Skeletal muscle tissue (tissue), 4 donors: Measurements from ENCODE around the gene OTUB2. TPM values are rescaled to one million over a fixed set of nuclear protein-coding genes. Genes with fewer than 3 reads are reported as not detected.

ENCODE experiments used
- H3K27ac ChIP-seq: one replicate; pipeline ENCODE4 v1.7.0; 2013; ENCODE audit warnings: mild to moderate bottlenecking, low read depth, low read length, inconsistent platforms
- H3K27me3 ChIP-seq, 3 donors: one replicate each; pipeline ENCODE4 v1.7.0; 2013; ENCODE audit warnings: low read length in 3 of 3; ENCODE audit not compliant: control insufficient read depth in 3 of 3, insufficient read depth in 3 of 3
- H3K36me3 ChIP-seq, 3 donors: one replicate each; pipeline ENCODE4 v1.7.0; 2013; ENCODE audit warnings: low read length in 3 of 3; ENCODE audit not compliant: control insufficient read depth in 3 of 3, insufficient read depth in 3 of 3
- H3K4me1 ChIP-seq, 3 donors: one replicate each; pipeline ENCODE4 v1.7.0; 2013; ENCODE audit warnings: low read length in 3 of 3, mild to moderate bottlenecking in 3 of 3; ENCODE audit not compliant: control insufficient read depth in 3 of 3, insufficient read depth in 3 of 3
- H3K4me3 ChIP-seq, 3 donors: one replicate each; pipeline ENCODE4 v1.7.0; 2013; ENCODE audit warnings: low read length in 3 of 3
- H3K9ac ChIP-seq, 3 donors: one replicate each; pipeline ENCODE4 v1.7.0; 2013; ENCODE audit warnings: low read length in 3 of 3, mild to moderate bottlenecking in 3 of 3, moderate library complexity in 2 of 3, low read depth in 1 of 3
- H3K9me3 ChIP-seq, 3 donors: one replicate each; pipeline ENCODE4 v1.7.0; 2013; ENCODE audit warnings: low read length in 3 of 3; ENCODE audit not compliant: control insufficient read depth in 3 of 3
- total RNA-seq: library from RNA; depleted of rRNA; stranded (reverse); fragments of >200 nt; gene quantifications from one replicate; pipeline ENCODE4 v1.2.3, GENCODE V29; 2014
- donor health status: Osteomylitis.

The OTUB2 gene
- total RNA-seq, 1 donor from 2014 or later: 1.0 TPM

DNA sequence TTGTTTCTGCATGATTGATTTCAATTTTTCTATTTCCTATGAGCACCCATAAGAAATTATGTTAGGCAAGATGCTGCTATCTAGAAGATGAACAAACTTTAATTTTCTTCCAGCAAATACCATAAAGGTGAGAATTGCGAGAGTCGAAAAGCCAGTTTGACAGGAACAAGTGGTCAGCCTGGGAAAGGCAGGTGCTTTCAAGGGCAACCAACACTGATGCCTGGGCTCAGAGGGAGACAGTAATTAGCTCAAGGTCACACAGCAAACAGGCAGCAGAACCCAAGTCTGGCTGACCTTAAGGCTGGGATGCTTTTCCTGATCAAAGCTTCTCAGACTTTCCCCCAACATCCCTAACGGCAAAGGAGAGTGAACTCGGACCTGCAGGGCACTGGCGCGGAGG, 6.8 kb upstream of the OTUB2 start:
- Histone ChIP-seq H3K4me1 (peaks cover 0 to 5% (median 3%) of the 10 kb centered on the region in 3 donors), H3K9ac (no peak overlapping the region), H3K9me3 (no peaks in the 10 kb centered on the region), H3K27me3 (peaks cover 0 to 5% (median 0%) of the 10 kb centered on the region in 3 donors), H3K4me3 (no peak overlapping the region), H3K36me3 (no peaks in the 10 kb centered on the region), H3K27ac (no peak overlapping the region)

DNA sequence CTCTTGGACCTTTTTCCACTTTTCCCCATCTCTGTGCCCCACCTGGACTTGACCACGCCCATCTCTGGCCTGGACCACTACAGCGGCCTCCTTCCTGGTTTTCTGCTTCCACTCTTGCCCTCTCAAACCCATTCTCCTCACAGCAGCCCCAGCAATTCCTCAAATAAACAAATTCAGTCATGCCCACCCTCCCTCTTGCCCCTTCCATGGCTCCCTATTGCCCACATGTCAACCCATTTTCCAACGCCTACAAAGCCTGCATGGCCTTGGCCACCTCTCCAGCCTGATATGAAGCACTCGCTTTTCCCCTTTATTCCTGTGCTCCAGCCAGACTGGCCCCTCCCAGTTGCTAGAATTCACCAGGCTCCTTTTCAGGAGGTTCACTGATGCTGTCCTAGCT, 5.9 kb upstream of the OTUB2 start:
- H3K4me3 ChIP-seq: no peak overlapping the region
- H3K36me3 ChIP-seq: no peaks in the 10 kb centered on the region
- no peak overlapping the region for H3K9ac ChIP-seq
- H3K9me3 ChIP-seq: no peaks in the 10 kb centered on the region
- no peak overlapping the region for H3K27ac ChIP-seq
- H3K27me3 ChIP-seq: peaks cover 0 to 5% (median 0%) of the 10 kb centered on the region in 3 donors
- H3K4me1 ChIP-seq: peaks cover 0 to 5% (median 3%) of the 10 kb centered on the region in 3 donors

DNA sequence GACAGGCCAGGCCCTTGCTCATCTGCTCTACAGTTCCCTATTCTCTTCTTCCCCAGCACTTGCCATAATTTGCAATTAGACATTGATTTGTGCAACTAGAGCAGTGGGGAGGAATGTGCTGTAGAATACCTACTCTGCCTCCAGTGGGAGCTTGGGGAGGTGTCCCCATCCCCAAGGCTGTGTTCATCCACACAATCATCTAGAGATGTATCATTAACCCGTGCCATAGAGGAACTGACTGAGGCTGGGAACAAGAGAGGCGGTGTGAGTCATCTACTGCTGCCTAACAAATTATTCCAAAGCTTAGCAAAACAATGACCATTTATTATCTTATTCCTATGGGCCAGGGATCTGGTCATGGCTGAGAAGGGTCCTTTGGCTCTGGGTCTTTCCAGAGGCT, 5.1 kb upstream of the OTUB2 start:
- Histone ChIP-seq H3K4me3 (no peak overlapping the region), H3K36me3 (no peaks in the 10 kb centered on the region), H3K27ac (no peak overlapping the region), H3K27me3 (peaks cover 0 to 5% (median 0%) of the 10 kb centered on the region in 3 donors), H3K4me1 (peaks cover 0 to 5% (median 3%) of the 10 kb centered on the region in 3 donors), H3K9ac (no peak overlapping the region), H3K9me3 (no peaks in the 10 kb centered on the region)

DNA sequence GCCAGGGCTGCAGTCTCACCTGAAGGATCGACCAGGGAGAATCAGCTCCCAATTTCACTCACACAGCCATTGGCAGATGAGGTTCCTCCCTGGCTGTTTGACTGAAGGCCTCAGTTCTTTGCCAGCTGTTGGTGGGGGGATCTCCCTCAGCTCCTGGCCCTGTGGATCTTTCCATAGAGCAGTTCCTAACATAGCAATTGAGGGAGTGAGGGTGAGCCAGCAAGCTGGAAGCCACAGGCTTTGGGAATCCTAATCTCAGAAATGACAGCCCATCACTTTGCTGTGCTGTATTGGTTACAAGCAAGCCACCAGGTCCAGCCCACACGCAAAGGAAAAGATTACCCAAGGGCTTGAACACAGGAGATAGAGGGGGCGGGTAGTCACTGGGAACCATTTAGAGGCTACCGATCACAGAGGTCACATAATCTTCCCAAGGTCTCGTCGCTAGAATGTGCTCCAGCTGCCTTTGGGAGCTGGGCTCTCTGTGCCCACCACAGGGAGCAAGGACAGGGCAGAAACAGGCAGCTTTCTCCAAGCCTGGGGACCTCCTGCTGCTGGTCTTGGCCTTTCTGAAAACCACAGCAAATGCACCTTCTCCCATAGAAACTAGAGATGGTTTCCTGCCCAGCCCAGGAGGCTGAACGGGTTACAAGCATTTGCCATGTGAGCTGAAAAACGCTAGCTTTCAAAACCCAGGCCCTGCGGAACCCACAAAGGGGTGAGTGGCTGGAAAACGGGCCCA, 4.6 kb upstream of the OTUB2 start:
- H3K27me3 ChIP-seq: peaks cover 0 to 4% (median 0%) of the 10 kb centered on the region in 3 donors

DNA sequence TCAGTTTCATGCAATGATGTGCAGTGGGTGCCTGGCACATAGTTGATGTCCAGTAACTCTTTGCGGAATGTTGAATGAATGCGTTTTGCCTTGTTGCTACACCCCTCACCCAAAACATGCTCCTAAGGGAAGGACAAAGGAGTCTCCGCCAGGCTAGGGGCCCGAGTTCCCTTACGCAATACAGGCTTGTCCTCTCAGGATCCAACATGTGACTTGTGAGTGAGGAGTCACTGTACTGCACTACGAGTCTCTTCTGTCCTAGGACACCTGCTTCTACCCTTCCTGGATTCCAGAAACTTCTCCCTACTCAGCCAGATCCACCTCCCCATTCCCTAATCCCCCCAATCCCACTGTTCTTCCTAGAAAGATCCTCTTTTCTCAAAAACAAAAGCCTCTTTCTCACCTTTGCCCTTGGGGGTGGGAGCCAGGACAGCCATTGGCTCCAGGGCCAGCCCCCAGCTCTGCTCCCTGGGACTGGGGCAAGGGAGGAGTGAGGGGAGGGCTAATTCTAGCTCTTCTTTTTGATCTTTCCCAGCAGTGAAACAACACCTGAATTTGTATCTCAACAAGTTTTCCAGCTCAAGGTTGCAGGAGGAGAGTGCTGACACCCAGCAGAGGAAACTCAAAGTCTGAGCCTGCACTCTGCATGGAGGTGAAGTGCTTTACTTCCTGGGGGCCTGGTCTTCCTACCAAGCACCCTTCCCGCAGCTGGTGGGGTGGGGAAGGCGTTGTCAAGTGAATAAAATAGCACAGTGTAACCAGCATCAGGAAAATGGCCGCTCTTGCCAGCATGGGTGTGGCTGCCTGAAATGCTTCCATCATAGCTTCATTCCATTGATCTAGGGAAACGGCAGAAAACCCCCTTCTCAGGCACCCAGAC, 3.4 kb upstream of the OTUB2 start:
- H3K36me3 ChIP-seq: no peaks in the 10 kb centered on the region
- peaks cover 0 to 4% (median 3%) of the 10 kb centered on the region in 3 donors for H3K4me1 ChIP-seq
- no peak overlapping the region for H3K9ac ChIP-seq
- no peak overlapping the region for H3K4me3 ChIP-seq
- H3K9me3 ChIP-seq: no peaks in the 10 kb centered on the region
- no peaks in the 10 kb centered on the region for H3K27me3 ChIP-seq
- H3K27ac ChIP-seq: no peak overlapping the region

More for the DNA sequence above, 4.6 kb upstream of the OTUB2 start:
- Histone ChIP-seq H3K4me1 (peaks cover 0 to 5% (median 3%) of the 10 kb centered on the region in 3 donors), H3K9ac (peak overlapping the region in 1 of 3 donors; percentile 8), H3K36me3 (no peaks in the 10 kb centered on the region), H3K27ac (no peak overlapping the region), H3K4me3 (no peak overlapping the region), H3K9me3 (no peaks in the 10 kb centered on the region)

DNA sequence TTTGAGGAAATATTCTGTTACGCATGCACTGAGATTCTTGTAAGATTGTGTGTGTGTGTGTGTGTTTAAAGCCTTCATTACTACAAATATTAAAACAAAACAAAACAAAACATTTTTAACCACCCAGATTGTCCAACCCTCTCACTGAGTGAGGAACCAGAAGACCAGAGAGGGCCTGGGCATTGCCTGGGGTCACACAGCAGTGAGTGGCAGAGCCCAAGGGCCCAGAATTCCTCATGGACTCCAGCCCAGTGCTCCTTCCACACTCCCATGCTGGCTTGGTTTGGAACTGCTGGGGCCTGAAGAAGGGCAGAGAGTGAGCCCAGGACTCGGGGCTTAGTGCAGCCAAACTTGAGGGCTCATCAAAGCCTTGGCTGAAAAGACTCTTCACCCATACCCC, 1.6 kb upstream of the OTUB2 start:
- Histone ChIP-seq H3K9ac (no peak overlapping the region), H3K4me3 (no peak overlapping the region), H3K4me1 (no peaks in the 10 kb centered on the region), H3K27me3 (no peaks in the 10 kb centered on the region), H3K9me3 (no peaks in the 10 kb centered on the region), H3K27ac (no peak overlapping the region), H3K36me3 (no peaks in the 10 kb centered on the region)

DNA sequence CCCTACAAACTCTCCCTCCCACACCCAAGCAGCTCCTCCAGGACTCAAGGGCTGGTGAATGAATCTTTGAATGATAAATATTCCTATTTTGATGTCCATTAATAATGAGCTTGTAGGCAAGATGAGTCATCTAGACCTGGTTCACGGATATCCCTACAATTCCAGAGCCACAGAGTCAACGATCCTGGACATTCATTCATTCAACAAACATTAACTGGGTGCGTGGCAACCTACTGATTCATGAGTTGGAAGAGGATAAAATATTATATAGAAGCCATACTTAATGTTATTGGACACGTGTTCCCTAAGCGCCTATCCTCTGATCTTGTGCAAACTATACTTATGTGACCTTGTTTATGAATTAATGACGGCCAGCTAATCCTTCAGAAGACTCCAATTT, 420 bp upstream of the OTUB2 start:
- Histone ChIP-seq H3K27me3 (no peaks in the 10 kb centered on the region), H3K4me1 (no peaks in the 10 kb centered on the region), H3K9me3 (no peaks in the 10 kb centered on the region), H3K36me3 (no peaks in the 10 kb centered on the region), H3K9ac (peak overlapping the region in 2 of 3 donors; percentile 3 to 57), H3K4me3 (peak overlapping the region; percentile 46 to 64 (median 57)), H3K27ac (no peak overlapping the region)

DNA sequence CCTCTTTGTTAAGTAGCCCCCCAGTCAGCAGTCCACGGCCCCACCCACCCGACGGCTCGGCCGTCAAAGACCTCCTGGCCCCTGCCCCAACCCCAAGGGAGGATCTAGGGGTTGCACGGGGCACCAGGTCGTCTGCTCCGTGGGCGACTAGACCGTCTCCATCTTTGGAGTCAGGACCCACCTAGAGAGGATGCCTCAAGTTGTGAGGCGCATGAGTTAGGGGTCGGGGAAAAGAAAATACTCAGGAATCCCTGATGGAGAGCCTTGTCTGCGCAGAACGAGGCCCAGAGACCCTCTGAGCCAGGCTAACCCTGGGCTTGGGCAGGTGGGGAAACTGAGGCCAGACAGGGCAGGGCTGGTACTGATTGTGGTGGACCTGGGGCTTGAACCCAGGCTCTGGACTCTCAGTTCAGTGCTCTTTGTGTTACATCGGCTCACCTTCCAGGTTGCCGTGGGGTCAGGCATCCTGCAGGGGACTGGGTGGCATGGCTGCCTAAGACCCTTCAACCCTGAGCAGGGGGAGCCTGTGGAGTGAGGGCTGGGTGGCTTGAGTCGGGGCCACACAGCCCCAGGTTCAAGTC, 839 bp downstream of the OTUB2 start:
- Histone ChIP-seq H3K9ac (no peak overlapping the region), H3K27me3 (no peaks in the 10 kb centered on the region)

DNA sequence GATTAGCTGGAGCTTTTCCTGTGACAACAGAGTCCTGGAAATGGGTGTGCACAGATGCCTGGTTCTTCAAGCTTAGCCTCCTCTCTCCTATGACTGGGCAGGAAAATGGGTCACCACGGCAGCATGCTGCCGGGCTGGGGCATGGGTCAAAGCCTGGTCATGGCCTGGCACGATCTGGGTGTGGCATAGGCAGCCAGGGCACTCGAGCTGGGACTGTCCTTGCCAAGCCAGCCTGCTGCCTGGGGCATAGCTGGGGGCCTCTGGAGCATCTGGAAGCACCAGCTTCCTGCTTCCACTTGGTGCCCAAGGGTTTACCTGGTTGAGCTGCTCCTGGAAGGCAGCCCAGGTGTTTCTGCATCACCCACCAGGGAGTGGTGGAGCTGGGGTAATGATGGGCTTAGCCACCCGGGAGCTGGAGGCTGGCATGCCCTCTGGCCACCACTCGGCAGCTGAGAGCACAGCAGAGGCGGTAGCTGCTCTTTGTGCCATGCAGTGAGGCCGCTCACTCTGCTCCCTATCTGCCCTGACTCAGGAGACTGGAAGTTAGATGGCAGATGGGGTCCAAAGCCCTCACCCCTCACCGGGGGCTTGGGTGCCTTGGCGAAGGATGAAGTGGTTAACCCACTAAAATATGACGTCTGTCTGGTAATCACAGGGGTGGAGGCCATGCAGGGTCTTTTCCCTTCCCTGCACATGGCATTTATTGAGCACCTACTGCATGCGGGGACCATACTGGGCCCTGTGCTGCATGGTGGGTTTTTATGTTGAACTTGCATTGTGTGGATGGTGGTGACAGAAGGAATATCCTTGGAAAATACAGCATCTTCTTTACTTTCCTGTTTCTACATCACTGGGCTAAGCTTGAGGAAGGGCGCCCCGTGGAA, 1.7 kb downstream of the OTUB2 start:
- no peak overlapping the region for H3K4me3 ChIP-seq
- H3K36me3 ChIP-seq: no peaks in the 10 kb centered on the region
- H3K4me1 ChIP-seq: no peaks in the 10 kb centered on the region
- no peaks in the 10 kb centered on the region for H3K9me3 ChIP-seq
- H3K9ac ChIP-seq: no peak overlapping the region
- no peaks in the 10 kb centered on the region for H3K27me3 ChIP-seq
- no peak overlapping the region for H3K27ac ChIP-seq

More for the DNA sequence above, 839 bp downstream of the OTUB2 start:
- peak overlapping the region; percentile 45 to 64 (median 57) for H3K4me3 ChIP-seq
- H3K27ac ChIP-seq: no peak overlapping the region
- no peaks in the 10 kb centered on the region for H3K9me3 ChIP-seq
- no peaks in the 10 kb centered on the region for H3K4me1 ChIP-seq
- H3K36me3 ChIP-seq: no peaks in the 10 kb centered on the region
